ENCODE results near the gene DISC1. TPM values are rescaled to one million over a fixed set of nuclear protein-coding genes. Genes with fewer than 3 reads are reported as not detected.

The DISC1 gene
- polyA plus RNA-seq, 3 donors: 5.5 to 14.7 (median 5.8) TPM

DNA sequence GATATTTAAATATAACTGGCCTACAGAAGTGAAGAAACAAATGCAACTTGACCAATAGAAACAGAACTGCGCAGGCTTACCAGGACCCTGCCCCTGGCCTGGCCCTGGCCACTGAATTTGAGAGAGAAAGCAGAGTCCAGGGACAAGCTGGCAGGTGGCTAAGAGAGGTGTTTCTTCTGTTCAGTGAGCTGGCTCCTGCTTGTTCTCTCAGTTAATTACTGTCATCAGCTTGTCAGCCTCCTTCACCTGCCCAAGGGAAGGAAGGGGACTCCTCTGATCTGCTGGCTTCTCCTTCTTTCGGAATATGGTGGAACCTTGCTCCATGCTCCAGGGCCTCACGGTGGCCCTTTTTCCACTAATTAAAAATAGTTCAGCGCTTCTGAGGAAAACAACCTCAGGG is 388.4 kb downstream of the DISC1 start:
- Mint-ChIP-seq H3K9me3 (no peaks in the 10 kb centered on the region), H3K4me1 (peaks cover 10% of the 10 kb centered on the region), H3K27ac (peak overlapping the region in 2 of 7 donors; percentile 26 to 33), H3K27me3 (ENCODE audit: low read depth in 3 of 3) (peaks cover 0 to 2% (median 0%) of the 10 kb centered on the region in 3 donors), H3K4me3 (no peak overlapping the region), H3K36me3 (peaks cover 53 to 63% of the 10 kb centered on the region in 2 donors)
- TF ChIP-seq CTCF (IDR thresholded peaks at IDR 0.05): no peak
- H3K9ac ChIP-seq (ENCODE audit: insufficient read depth, low read length, poor library complexity, severe bottlenecking): no peak overlapping the region
- no peak overlapping the region for H3K4me3 ChIP-seq (replicated peaks in 1 of 3; ENCODE audit: low read depth in 2 of 3, low read length in 3 of 3)
- H3K36me3 ChIP-seq (replicated peaks in 1 of 2; ENCODE audit: control insufficient read depth in 1 of 2, insufficient read depth in 2 of 2, low read length in 2 of 2): peaks cover 20 to 92% of the 10 kb centered on the region in 2 donors
- no peak for DNase-seq
- H2AFZ ChIP-seq (ENCODE audit: insufficient read depth, low read depth, low read length, poor library complexity, severe bottlenecking): no peak overlapping the region
- peaks cover 6% of the 10 kb centered on the region for H4K20me1 ChIP-seq (ENCODE audit: insufficient read depth, low read length)
- H3K4me2 ChIP-seq (replicated peaks; ENCODE audit: extremely low read depth, low read length, poor library complexity, severe bottlenecking): no peak overlapping the region
- intact Hi-C loops (cut with micrococcal nuclease): no loop called here
- no peaks in the 10 kb centered on the region for H3K27me3 ChIP-seq (ENCODE audit: control insufficient read depth in 2 of 2, insufficient read depth in 2 of 2, low read length in 2 of 2)
- H3K9me3 ChIP-seq (replicated peaks in 1 of 2; ENCODE audit: control insufficient read depth in 1 of 2, insufficient read depth in 1 of 2, low read length in 2 of 2): no peaks in the 10 kb centered on the region
- peaks cover 9% of the 10 kb centered on the region in 2 donors for H3K4me1 ChIP-seq (ENCODE audit: control insufficient read depth in 1 of 2, insufficient read depth in 2 of 2, low read length in 2 of 2)
- H3K79me2 ChIP-seq (ENCODE audit: insufficient read depth, low read length): no peaks in the 10 kb centered on the region
- no peak overlapping the region for H3K27ac ChIP-seq (ENCODE audit: low read depth in 1 of 2, low read length in 2 of 2)
- WGBS (ENCODE audit: insufficient coverage): 100% methylated on average over 4 of the region's 4 CpGs

- H3K79me2 ChIP-seq (ENCODE audit: insufficient read depth, low read length): no peaks in the 10 kb centered on the region
- DNase-seq: no peak
- H4K20me1 ChIP-seq (ENCODE audit: insufficient read depth, low read length): peaks cover 6% of the 10 kb centered on the region
- H3K4me1 ChIP-seq (ENCODE audit: control insufficient read depth in 1 of 2, insufficient read depth in 2 of 2, low read length in 2 of 2): peaks cover 9% of the 10 kb centered on the region in 2 donors
- H3K9me3 ChIP-seq (replicated peaks in 1 of 2; ENCODE audit: control insufficient read depth in 1 of 2, insufficient read depth in 1 of 2, low read length in 2 of 2): no peaks in the 10 kb centered on the region
- H3K27me3 ChIP-seq (ENCODE audit: control insufficient read depth in 2 of 2, insufficient read depth in 2 of 2, low read length in 2 of 2): no peaks in the 10 kb centered on the region
- no CpG with 5 or more reads among the region's 7 CpGs for WGBS (ENCODE audit: insufficient coverage)
- Mint-ChIP-seq H3K9me3 (no peaks in the 10 kb centered on the region), H3K4me1 (peaks cover 10% of the 10 kb centered on the region), H3K27ac (no peak overlapping the region), H3K27me3 (ENCODE audit: low read depth in 3 of 3) (peaks cover 0 to under 1% (median 0%) of the 10 kb centered on the region in 3 donors), H3K4me3 (no peak overlapping the region), H3K36me3 (peaks cover 44 to 56% of the 10 kb centered on the region in 2 donors)
- H3K9ac ChIP-seq (ENCODE audit: insufficient read depth, low read length, poor library complexity, severe bottlenecking): no peak overlapping the region
- H3K4me2 ChIP-seq (replicated peaks; ENCODE audit: extremely low read depth, low read length, poor library complexity, severe bottlenecking): no peak overlapping the region
- H2AFZ ChIP-seq (ENCODE audit: insufficient read depth, low read depth, low read length, poor library complexity, severe bottlenecking): no peak overlapping the region
- TF ChIP-seq CTCF (IDR thresholded peaks at IDR 0.05): no peak
- H3K36me3 ChIP-seq (replicated peaks in 1 of 2; ENCODE audit: control insufficient read depth in 1 of 2, insufficient read depth in 2 of 2, low read length in 2 of 2): peaks cover 12 to 88% of the 10 kb centered on the region in 2 donors
- no peak overlapping the region for H3K4me3 ChIP-seq (replicated peaks in 1 of 3; ENCODE audit: low read depth in 2 of 3, low read length in 3 of 3)
- intact Hi-C loops (cut with micrococcal nuclease): no loop called here
- no peak overlapping the region for H3K27ac ChIP-seq (ENCODE audit: low read depth in 1 of 2, low read length in 2 of 2)
Measured at GRCh38 chr1:232016616-232017015, 390.0 kb downstream of the DISC1 start.

Data from CD14-positive monocyte (primary cell).